HS-27A (cell line): ENCODE measurements around the gene TBL1XR1.
"Not testable (repeated sequence)": the region's sequence is repeated elsewhere in the genome, so short reads cannot be mapped to it uniquely, and the experiment has no call there.

Source experiments
- DNase-seq: peaks from one replicate; pipeline ENCODE4 v3.0.0-alpha.2; 2012; ENCODE audit warnings: low read depth, missing footprints

The TBL1XR1 gene

DNA sequence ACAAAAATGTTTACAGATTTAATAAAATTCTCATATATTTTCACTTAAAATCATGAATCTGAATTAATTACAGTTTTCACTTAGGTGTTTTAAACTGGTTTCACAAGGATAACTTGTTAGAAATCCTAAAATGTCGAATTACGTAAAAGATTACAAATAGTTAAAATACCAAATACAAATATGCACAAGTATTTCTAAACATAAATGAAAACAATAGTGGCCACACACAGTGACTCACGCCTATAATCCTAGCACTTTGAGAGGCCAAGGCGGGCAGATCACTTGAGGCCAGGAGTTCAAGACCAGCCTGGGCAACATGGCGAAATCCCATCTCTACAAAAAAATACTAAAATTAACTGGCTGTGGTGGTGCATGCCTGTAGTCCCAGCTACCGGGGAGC, 10.9 kb upstream of the TBL1XR1 start:
- no peak for DNase-seq

DNA sequence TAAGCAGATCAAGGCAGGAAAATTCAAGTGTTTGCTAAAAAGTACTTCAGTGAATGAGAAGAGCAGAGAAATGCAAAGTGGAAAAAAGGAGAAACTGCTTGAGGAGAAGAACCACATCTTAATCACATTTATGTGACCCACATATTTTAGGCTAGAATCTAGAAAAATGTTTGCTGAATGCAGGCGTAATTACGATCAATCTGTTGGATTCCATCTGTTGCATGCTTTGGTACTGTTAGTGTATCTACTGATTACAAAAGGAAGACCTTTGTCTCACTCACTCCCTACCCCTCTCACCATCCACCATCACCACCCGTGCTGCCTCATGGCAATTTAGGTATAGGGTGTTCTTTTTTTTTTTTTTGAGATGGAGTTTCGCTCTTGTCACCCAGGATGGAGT, 9.7 kb upstream of the TBL1XR1 start:
- no peak for DNase-seq

DNA sequence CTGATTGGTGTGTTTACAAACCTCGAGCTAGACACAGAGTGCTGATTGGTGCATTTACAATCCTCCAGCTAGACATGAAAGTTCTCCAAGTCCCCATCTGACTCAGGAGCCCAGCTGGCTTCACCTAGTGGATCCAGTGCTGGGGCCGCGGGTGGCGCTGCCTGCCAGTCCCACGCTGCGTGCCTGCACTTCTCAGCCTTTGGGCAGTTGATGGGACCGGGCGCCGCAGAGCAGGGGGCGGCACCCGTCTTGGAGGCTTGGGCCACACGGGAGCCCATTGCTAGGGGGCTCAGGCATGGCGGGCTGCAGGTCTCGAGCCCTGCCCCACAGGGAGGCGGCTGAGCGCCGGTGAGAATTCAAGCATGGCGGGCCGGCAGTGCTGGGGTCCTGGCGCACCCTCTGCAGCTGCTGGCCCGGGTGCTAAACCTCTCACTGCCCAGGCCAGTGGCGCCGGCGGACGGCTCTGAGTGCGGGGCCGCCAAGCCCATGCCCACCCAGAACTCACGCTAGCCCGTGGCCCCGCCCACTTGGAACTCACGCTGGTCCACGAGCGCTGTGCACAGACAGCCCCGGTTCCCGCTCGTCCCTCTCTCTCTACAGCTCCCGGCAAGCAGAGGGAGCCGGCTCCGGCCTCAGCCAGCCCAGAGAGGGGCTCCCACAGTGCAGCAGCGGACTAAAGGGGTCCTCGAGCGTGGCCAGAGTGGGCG, 6.6 kb upstream of the TBL1XR1 start:
- DNase-seq: no peak

GRCh38 chr3:177203016-177203415, 5.7 kb upstream of the TBL1XR1 start:
- not testable (repeated sequence) for DNase-seq

- DNase-seq: no peak
These were observed 4.6 kb upstream of the TBL1XR1 start for GRCh38 chr3:177201700-177202397.

DNA sequence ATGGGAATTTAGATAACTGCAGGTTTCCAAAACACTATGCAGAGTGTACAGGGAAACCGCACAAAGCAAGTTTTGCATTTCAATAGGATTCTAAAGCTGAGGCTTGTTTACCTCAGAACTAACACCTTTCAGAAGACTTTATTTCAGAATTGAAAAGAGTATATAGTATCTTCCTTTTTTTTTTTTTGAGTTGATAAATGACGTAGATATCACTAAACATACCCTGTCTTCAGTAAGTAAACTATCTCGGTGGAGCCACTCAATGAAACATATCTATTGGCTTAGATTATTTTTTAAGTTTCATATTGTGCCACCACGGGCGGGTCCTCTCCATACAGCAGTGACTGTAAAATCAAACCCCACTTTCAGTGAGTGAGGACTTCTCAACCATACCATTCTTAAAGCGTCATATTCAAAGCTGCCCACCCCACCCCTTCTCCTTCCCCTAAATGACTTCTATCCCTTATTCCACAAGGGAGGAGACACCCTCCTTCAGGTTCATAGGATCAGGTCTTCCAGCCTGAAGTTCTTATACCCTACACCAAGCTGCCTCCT, 2.0 kb upstream of the TBL1XR1 start:
- DNase-seq: no peak

DNA sequence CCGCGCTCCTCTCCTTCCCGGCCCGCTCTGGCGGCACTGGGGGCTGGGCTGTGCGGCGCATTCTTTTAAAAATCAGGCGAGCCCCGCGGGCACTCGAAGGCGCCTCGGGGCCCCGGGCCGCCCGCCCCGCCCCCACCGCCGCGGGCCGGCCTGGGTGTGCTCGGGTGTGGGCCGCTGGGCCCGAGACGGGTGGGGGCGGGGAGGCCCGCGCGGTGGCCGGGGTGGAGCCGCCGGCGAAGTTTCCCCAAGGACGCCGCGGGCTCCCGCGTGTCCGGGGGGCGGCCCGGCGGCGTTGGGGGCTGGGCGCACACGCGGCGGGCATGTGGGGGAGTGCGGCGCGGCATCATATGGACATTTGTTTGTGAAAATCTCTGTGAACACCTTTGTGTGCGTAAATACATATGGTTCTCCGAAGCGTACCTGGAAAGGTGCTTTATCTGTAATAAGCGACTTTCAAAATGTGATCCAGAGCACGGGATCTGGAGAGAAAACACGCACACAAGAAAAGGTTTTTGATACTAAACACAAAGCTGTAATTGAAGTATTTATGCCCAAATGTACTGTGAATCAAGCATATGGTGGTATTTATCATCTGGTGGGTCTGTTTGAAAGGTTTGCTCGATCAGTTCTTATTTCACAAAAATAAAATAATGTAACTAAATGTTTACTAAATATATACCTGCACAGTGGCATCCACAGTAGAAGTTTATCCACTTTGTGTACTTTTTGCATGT, 612 bp upstream of the TBL1XR1 start:
- no peak for DNase-seq

- no peak for DNase-seq
These were observed 734 bp downstream of the TBL1XR1 start for GRCh38 chr3:177196456-177197040.

- DNase-seq: no peak
These were observed 1.2 kb downstream of the TBL1XR1 start for GRCh38 chr3:177196008-177196455.

DNA sequence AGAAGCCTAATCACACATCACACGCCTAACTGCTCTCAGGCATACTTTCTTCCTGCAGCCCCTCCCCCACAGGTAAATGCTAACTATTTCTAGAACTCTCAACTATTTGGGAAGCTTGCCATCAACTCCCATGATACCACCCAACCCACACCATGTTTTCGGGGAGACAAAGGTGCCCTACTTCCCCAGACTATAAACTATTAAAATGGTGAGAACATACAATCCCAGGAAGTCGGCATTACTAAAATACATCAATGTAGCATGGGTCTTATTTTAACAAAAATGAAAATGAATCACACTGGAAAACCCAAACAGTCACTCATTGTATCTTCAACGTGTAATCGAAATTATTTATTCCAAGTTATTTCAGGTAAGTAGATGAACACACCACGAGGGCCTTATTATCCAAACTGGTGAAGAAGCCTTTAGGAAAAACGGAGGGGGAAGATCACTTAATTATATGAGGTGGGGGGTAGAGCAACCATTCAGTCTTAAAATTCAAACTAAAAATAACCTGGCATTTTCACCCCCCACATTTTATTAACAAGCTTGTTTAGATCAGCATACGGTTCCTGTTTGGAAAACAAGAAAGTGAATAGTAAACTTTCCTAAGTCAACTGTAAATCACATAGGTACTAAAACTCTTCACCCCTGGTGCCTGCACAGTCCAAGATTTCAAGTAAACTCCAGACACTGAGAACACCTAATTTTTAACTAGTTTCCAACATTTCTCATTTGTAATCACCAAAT, 1.9 kb downstream of the TBL1XR1 start:
- no peak for DNase-seq

GRCh38 chr3:177194299-177194698, 3.0 kb downstream of the TBL1XR1 start:
- no peak for DNase-seq

- no peak for DNase-seq
These were observed 3.5 kb downstream of the TBL1XR1 start for GRCh38 chr3:177193688-177194268.

DNA sequence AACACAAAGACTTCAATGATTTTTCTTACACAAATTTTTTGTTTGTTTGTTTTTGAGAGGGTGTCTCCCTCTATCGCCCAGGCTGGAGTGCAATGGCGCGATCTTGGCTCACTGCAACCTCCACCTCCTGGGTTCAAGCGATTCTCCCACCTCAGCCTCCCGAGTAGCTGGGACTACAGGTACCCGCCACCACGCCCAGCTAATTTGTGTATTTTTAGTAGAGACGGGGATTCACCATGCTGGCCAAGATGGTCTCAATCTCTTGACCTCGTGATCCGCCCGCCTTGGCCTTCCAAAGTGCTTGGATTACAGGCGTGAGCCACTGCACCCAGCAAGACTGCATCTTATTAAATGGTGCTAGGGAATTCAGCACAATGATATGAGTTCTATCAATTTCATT, 4.0 kb downstream of the TBL1XR1 start:
- DNase-seq: not testable (repeated sequence)

GRCh38 chr3:177190756-177191681, 6.3 kb downstream of the TBL1XR1 start:
- no peak for DNase-seq

DNA sequence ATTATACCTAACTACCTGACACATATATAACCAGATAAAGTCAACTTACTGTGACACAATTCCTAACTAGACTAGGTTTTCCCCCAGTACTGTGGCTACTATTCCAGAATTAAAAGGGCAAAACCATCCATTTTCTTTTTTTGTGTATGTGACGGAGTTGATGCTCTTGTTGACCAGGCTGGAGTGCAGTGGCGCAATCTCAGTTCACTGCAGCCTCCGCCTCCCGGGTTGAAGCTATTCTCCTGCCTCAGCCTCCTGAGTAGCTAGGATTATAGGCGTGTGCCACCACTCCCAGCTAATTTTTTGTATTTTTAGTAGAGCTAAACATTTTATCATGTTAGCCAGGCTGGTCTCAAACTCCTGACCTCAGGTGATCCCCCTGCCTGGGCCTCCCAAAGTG, 7.1 kb downstream of the TBL1XR1 start:
- DNase-seq: not testable (repeated sequence)

DNA sequence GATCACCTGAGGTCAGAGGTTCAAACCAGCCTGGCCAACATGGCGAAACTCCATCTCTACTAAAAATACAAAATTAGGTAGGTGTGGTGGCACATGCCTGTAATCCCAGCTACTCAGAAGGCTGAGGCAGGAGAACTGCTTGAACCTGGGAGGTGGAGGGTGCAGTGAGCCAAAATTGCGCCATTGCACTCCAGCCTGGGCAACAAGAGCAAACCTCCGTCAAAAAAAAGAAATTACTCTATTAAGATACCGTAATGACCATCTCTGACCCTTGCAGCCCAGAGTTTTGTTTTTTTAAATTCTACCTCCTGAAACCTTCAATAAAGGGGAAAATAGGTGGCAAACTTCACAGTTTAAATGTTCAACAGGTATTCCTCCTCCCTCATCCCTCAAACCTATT, 9.0 kb downstream of the TBL1XR1 start:
- not testable (repeated sequence) for DNase-seq

GRCh38 chr3:177186306-177186705, 11.0 kb downstream of the TBL1XR1 start:
- DNase-seq: no peak

GRCh38 chr3:177185035-177185574, 12.2 kb downstream of the TBL1XR1 start:
- DNase-seq: no peak

GRCh38 chr3:177184602-177185001, 12.7 kb downstream of the TBL1XR1 start:
- not testable (repeated sequence) for DNase-seq

DNA sequence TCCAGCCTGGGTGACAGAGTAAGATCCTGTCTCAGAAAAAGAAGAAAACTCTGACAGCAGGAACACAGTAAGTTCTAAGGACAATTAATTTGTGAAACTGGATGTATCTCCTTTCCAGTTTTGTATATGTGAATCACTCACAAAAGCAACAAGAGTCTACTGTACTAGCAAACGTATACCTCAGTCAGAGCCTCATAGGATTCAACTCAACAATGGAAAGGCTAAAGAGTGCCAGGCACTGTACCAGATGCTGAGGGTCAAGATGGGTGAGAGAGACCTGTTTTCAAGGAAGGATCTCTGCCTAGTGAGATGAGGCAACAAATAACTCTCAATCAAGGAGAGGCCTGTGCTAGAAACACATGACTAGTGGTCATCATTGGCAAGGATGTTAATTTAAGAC, 14.9 kb downstream of the TBL1XR1 start:
- DNase-seq: no peak
